Stimulated activated CD4-positive, alpha-beta T cell treated with anti-CD3 and anti-CD28 coated beads, Interleukin-1b, Interleukin-23, amount 100 ng/mL, for 1 hour (primary cell): ENCODE results near the gene ESYT1.
"Not testable (repeated sequence)": the region's sequence is repeated elsewhere in the genome, so short reads cannot be mapped to it uniquely, and the experiment has no call there.

Experiments used
- DNase-seq, 2 donors: peaks; one replicate each; pipeline ENCODE4 v3.0.0-alpha.2; 2020; ENCODE audit warnings: low read depth in 2 of 2

The ESYT1 gene

DNA sequence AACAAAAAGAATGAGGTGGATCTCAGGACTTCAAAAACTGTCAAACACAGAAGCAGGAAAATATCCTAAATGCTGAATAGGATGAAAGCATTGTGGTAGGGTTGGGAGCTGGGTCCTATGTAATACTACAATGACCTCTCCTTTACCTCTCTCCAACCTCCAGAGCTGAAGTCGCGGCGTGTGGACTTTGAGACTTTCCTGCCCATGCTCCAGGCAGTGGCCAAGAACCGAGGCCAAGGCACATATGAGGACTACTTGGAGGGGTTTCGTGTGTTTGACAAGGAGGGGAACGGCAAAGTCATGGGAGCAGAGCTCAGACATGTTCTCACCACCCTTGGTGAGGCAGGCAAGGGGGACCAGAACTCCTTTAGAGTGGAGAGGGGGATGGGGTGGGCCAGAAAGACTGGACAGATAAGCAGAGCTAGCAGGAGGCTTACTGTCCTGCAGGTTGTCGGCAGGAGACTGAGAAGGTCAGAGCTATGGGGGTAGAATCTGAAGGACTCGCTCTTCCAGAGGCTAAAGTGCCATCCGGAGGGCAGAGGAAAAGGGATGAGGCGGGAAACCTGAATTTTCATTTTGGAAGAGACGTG, 27.3 kb downstream of the ESYT1 start:
- DNase-seq, result no peak

DNA sequence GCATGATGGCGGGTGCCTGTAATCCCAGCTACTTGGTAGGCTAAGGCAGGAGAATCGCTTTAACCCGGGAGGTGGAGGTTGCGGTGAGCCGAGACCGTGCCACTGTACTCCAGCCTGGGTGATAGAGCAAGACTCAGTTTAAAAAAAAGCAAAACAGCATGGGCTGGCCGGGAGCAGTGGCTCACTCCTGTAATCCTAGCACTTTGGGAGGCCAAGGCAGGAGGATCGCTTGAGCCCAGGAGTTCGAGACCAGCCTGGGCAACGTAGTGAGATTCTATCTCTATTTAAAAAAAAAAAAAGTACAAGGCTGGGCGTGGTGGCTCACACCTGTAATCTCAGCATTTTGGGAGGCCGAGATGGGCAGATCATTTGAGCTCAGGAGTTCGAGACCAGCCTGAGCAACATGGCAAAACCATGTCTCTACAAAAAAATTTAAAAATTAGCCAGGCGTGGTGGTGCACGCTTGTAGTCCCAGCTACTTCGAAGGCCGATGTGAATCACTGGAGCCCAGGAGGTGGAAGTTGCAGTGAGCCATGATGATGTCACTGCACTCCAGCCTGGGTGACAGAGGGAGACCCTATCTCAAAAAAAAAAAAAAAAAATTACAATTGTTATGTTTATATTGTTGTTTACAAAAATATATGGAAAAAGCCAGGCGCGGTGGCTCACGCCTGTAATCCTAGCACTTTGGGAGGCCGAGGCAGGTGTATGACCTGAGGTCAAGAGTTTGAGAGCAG, 28.6 kb downstream of the ESYT1 start:
- DNase-seq, result not testable (repeated sequence)

DNA sequence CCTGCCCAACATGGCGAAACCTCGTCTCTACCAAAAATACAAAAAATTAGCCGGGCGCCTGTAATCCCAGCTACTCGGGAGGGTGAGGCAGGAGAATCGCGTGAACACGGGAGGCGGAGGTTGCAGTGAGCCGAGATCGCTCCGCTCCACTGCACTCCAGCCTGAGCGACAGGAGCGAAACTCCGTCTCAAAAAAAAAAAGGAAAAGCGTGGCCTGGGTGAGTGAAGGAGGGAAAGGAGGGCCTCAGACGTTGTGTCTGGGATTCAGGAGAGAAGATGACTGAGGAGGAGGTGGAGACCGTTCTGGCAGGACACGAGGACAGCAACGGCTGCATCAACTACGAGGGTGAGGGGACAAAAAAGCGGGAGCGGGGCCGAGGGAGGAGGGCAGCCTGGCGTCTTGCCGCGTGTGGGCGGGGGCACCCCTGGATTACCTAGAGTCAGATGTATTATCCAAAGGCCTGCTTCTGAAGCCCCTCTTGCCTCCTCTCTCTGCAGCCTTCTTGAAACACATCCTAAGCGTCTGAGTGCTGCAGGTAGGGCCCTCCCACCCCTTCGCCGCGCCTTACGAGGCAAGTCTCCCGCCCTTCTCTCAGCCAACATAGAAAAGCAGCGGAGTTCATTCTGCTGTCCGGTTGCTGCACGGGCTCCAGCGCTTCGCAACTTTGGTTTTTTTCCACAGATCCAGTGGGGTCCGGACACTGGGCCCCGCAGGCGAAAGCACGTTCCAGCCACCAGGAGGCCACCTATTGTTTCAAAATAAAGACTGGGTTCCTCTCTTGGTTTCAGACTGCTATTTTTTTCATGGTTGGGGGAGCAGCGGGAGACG, 29.3 kb downstream of the ESYT1 start:
- no peak for DNase-seq

DNA sequence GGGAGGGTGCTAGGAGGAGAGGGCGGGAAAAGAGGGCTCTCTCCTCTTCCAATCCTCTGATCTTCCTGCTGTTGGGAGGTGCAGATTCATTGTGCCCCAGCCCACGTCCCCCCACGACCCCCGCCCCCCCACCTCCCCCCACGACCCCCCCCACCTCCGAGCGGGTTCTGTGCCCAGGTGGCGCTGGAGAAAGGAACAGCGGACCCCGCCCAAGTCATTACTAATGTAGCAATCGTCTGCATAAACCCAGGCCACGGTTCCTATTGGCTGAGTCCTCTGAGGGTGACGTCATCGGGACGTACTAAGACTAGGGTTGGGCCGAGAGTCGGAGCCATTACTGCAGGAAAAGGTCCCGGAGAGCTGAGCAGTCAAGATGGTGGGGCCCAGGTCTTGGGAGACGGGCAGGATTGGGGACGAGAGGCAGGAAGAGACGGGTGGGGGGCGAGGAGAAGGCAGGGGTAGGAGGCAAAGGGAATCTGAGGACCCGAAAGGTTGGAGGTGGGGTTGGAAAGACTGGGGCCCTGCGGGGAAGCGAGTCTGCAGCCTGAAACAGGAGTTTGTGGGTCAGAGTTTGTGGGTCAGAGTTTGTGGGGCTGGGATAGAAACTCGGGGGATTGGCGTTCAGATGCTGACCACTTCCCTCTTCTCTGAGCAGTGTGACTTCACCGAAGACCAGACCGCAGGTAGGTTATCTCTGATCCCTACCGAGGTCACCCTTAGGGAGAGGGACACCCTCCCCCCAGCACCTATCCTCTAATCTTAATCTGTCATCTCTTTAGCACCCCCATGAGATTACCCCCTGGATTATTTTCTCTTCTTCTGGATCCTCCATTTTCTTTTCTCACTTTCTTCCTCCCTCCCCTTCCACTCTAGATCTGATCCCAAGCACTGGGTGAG, 30.2 kb downstream of the ESYT1 start, which contains the start of gene MYL6:
Gene MYL6 (plus strand): TSS at position 331 of the 897 bp plus-strand sequence. CDS start 43 bp downstream, at position 374.
- peak; percentile 65 to 85 for DNase-seq

GRCh38 chr12:56158926-56159461, 30.9 kb downstream of the ESYT1 start:
- DNase-seq, result no peak

GRCh38 chr12:56159482-56160192, 31.6 kb downstream of the ESYT1 start:
- DNase-seq, result no peak

DNA sequence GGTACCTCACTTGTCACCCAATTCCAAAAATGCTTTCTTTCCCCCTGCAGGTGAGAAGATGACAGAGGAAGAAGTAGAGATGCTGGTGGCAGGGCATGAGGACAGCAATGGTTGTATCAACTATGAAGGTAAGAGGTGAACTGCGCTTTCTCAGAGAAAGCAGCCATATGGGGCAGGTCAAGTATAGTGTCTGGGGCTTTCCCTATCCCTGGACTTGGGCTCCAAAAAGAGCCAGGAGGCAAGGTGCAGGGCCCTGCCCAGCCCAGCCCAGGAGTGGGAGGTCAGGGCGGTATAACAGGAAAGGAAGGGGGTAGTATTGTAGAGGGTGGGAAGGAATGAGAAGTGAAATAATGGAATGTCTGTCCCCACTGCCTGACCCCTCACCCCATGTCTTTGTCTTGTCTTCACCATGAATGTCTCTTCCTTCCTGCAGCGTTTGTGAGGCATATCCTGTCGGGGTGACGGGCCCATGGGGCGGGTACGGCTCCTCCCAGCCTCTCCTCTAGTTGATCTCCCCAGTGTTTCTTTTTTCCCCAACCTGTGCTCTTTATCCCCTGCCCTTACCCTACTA, 32.2 kb downstream of the ESYT1 start:
- DNase-seq, result peak in 1 of 2 donors; percentile 17

DNA sequence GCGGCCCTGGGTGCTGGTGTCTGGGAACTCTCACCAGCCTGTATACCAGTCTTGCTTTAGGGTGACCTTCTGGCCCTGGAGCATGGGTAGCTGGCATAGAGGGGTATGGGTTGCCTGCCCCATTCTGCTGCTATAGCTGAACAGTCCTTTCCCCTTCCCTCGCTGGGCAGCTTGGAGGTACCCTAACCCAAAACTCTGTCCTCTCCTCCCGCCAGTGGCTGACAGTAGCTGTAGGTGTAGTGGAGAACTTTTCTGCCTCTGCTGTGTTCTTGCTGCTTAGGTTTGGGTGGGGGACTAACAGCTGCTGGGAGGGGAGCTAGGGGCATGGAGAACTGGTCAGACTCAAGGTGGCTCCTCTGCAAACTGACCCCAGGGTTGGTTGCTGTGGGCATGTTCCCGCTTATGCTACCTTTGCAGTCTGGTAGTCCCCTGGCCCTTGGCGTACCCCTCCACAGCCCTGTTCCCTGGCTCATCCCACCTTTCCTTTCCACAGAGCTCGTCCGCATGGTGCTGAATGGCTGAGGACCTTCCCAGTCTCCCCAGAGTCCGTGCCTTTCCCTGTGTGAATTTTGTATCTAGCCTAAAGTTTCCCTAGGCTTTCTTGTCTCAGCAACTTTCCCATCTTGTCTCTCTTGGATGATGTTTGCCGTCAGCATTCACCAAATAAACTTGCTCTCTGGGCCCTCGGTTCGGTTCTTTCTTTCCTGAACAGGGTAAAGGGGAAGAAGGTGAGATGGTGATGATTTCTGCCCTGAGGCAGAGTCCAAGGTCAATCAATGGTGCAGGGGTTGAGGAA, 33.0 kb downstream of the ESYT1 start:
- no peak for DNase-seq

GRCh38 chr12:56161690-56162351, 33.8 kb downstream of the ESYT1 start:
- no peak for DNase-seq

DNA sequence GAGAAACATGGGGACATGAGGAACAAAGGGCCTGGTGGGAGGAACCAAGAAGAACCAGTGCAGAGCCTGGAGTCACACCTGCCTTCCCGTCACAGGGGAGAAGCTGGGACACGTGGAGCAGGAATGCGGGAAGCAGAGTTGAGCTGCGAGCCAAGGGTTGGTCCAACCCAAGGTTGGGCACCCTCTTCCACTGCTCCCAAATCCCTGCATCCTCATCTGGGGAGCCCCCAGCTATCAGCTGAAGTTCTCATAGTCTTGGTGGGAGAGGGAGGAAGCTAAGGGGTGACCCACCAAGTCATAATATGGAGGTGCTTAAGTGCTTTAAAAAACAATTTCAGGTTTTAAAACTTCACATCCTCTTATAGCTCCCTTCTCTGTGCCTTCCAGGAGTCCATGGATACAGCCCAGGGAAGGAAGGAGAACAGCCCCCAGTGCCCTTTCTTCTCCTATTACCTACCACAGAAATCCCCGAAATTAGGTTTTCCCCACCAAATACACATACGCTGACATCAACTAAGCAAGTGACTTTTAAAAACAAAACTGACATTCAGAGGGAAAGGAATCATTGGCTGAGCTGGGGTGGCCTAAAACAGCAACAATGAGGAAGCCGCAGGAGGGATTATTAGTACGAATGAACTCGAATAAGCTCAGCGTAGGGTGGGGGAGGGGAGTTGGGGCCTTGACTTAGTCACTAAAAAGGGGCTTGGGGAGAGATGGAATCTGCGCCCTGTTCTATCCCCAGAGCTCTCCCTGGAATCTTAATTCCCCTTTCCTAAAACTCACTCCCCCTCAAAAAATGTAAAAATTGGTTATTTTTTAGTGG, 34.6 kb downstream of the ESYT1 start:
- DNase-seq, result no peak

DNA sequence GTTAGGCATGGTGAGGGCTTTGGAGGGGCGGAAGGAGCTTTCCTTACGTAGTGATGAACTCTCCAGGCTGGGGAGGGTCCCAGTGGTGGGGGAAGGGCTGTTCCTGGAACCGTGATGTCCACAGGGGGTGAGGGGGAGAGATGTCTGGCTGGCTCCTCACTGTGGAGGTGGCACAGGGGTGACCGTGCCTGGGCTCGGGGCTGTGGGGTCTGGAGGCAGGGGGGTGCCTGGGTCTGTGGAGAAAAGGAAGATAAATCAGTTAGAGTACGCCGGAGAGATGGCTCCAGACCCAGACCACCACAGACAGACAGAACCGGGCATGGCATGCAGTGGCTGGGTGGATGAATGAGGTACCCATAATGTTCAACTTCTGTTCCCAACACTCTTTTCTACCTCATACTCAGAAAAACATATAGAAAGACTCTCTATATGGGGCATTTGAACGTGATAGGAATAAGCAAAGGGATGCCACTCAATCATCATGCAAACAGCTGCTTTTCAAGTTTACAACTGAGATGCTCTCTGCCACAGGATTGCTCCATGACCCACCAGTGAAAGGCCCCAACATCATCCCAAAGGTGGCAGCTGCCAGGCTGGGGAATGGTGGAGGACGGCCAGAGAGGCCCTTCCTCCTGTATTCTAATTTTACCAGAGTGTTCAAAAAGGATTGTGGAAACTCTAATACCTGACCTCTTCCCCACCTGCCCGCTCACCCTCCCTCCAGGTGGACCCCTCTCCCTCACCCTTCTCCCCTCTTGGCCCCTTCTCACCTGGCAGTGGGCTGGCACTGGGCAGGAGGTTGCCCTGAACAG, 35.7 kb downstream of the ESYT1 start:
- DNase-seq, result no peak

DNA sequence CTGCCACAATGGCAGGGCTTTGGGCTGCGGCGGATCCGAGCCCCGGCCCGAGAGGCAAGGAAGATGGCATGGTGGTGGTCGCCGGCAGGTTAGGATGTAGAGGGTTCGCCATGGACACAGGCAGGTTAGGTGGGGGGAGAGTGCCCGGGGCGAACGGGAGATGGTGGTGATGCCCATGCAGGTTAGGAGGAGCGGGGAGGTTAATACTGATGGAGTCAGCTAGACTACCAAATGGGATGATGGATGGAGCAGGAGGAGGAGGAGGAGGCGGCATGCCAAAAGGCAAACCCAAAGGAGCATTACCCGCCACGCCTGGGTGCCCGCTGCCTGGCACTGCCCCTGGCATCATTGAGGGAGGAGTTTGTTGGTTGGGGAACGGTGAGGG, 36.3 kb downstream of the ESYT1 start:
- DNase-seq, result no peak

DNA sequence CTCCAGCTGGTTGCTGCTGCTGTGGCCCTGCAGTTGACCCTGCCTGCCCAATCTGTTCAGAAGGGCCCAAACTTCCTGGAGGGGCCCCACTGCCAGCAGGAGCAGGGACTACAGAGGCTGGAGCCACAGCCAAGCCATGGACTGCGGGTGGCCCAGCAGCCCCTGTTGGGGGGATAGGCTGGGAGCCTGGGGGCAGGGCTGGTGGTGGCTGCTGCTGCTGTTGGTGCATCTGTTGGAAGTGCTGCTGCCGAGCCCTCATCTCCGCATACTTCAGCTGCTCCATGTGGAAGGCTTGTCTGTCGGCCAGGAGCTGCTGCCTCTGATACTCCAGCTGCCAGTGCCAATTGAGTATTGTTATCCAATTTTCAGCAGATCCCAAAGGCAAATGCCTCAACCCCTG, 37.3 kb downstream of the ESYT1 start:
- DNase-seq, result no peak

DNA sequence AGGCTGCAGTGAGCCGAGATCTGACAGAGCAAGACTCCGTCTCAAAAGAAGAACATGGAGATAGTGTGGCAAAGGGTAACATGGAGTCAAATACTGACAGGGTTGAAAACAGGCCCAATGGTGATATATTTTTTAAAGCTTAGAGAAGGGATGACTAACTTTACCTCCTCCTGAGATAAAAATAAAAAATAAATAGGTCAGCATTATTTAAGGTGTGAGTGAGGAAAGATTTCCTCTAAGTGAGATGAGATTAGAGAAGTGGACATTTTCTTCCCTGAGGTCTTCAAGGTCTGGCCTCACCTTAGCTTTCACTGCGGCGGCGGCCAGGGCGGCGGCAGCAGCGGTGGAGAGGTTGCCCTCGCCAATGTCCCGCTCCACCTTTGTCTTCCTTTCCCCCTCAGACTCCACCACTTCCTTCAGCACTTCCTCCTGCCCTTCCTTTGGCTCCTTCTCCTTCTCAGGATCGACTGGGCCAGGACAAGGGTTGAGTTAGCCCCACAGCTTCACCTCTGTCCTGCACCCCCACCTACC, 41.2 kb downstream of the ESYT1 start:
- no peak for DNase-seq

GRCh38 chr12:56172839-56173238, 44.8 kb downstream of the ESYT1 start:
- no peak for DNase-seq

DNA sequence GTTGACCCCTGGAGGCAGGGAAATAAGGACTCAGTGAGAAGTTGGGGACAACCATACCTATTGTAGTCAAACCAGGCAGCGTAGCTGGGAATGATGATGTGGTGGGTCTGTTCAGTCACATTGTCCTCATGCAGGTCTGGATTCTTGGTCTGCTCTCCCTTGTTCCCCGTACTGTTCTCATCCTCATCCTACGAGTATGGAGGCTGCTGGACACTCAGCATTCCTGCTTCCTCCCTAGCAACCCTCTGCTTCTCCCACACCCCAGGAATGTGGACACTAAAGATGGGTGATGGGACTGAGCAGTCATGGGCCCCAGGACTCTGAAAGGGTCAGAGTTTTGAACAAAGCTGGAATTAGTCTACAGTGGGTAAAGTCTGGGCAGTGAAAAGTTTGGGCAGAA, 50.3 kb downstream of the ESYT1 start:
- no peak for DNase-seq

DNA sequence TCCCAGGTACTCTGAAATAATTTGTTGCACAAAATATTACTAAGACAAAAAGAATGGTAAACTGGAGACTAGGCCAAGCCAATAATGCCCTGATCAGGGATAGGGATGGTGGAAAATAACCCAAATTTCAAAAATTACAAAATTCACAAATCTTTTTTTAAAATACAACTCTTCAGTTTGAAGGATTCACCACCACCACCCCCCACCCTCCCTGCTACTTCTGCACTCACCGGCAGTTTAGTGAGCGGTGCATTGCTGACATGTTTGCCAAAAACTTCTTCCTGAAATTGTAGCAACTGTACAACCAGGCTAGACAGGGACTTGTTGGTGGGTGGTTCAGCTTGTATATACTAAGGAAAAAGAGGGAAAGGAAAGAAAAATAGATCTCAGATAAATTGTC, 58.9 kb downstream of the ESYT1 start:
- DNase-seq, result no peak
